ENCODE measurements around the gene VASH1. TPM values are rescaled to one million over a fixed set of nuclear protein-coding genes. Genes with fewer than 3 reads are reported as not detected.
"Not testable (repeated sequence)": the region's sequence is repeated elsewhere in the genome, so short reads cannot be mapped to it uniquely, and the experiment has no call there.

VASH1 gene
- polyA plus RNA-seq, 1 experiment: 5.0 TPM

DNA sequence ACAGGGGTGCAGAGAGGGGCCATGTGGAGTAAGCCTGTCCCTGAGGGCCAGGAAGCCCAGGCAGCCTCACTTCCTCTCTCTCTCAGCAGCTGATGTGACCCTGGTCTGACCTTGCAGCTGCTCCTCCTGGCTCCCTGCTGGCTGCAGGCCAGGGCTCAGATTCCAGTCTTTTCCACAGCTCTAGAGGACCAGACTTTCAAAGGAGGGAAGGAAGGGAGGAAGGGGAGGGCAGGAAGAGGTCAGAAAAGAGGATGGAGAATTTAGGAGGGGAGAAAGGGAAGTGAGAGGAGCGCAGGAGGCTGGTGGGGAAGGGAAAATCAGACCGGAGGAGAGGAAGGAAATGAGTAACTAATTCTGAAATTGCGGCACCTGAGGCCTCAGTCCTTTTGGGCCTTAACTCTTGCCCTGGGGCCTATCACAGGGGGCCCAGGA is 40.9 kb upstream of the VASH1 start:
- no peaks in the 10 kb centered on the region for H3K9me3 ChIP-seq (ENCODE audit: control insufficient read depth, insufficient read depth, low read length)
- no peak overlapping the region for H3K27ac ChIP-seq (ENCODE audit: low read depth, low read length)
- ChIA-PET POLR2A (no interaction called here), CTCF (interaction anchor here (4.6 kb wide), 1 partner anchor 10 kb away, joined by 30 read pairs; no protein-coding TSS in a partner anchor)
- H3K27me3 ChIP-seq (ENCODE audit: control insufficient read depth, insufficient read depth, low read length): peaks cover 17% of the 10 kb centered on the region
- no peak overlapping the region for H3K4me3 ChIP-seq (ENCODE audit: low read depth, low read length)
- peak; percentile 10 for DNase-seq (ENCODE audit: low read depth, low spot score)
- TF ChIP-seq, protein P1, sequence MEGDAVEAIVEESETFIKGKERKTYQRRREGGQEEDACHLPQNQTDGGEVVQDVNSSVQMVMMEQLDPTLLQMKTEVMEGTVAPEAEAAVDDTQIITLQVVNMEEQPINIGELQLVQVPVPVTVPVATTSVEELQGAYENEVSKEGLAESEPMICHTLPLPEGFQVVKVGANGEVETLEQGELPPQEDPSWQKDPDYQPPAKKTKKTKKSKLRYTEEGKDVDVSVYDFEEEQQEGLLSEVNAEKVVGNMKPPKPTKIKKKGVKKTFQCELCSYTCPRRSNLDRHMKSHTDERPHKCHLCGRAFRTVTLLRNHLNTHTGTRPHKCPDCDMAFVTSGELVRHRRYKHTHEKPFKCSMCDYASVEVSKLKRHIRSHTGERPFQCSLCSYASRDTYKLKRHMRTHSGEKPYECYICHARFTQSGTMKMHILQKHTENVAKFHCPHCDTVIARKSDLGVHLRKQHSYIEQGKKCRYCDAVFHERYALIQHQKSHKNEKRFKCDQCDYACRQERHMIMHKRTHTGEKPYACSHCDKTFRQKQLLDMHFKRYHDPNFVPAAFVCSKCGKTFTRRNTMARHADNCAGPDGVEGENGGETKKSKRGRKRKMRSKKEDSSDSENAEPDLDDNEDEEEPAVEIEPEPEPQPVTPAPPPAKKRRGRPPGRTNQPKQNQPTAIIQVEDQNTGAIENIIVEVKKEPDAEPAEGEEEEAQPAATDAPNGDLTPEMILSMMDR (IDR thresholded peaks at IDR 0.05; ENCODE audit: low read depth, low read length): no peak

DNA sequence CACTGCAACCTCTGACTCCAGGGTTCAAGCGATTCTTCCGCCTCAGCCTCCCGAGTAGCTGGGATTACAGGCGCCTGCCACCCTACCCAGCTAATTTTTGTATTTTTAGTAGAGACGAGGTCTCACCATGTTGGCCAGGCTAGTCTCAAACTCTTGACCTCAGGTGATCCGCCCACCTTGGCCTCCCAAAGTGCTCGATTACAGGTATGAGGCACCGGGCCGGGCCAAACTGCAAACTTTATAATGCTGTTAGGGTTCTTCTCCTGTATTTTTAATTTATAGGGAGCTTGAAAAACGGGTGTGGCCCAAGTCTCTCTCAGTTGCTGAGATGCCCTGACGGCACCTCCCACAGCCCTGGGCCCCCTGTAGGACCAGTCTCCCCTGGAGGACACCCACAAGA is 39.8 kb upstream of the VASH1 start:
- DNase-seq (ENCODE audit: low read depth, low spot score); POLR2A ChIA-PET; H3K9me3 ChIP-seq (ENCODE audit: control insufficient read depth, insufficient read depth, low read length); H3K4me3 ChIP-seq (ENCODE audit: low read depth, low read length); H3K27me3 ChIP-seq (ENCODE audit: control insufficient read depth, insufficient read depth, low read length); H3K27ac ChIP-seq (ENCODE audit: low read depth, low read length): not testable (repeated sequence)
- CTCF ChIA-PET: interaction anchor here (4.6 kb wide), 1 partner anchor 11 kb away, joined by 30 read pairs; no protein-coding TSS in a partner anchor

DNA sequence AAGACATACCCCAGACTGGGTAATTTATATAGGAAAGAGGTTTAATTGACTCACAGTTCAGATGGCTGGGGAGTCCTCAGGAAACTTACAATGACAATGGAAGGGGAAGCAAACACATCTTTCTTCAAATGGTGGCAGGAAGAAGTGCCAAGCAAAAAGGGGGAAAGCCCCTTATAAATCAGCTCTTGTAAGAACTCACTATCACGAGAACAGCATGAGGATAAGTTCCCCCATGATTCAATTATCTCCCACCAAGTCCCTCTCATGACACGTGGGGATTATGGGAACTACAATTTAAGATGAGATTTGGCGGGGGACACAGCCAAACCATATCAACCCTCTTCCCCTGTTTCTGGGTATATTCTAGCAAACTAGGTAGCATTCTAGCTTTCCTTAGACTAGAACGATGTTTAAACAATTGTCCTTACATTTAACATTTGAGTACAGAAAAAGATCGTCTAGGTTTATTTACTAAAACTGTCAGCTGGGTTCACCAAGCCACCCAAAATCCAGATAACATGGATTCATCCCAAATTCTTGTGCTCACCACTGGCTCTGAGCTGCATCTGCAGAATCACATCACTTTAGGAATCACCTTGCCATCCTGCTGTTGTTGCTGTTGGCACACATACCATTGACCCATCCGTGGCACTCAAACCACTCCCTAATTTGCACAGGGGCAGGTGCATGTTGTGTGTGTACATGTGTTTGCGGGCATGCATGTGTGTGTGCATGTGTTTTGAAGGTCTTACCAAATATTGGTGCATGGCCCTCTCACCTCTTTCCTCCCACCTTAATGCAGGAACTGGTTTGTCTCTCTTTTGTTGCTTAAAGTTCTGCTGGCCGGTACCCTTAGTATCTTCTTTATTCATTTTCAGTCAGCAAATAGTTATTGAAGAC is 36.4 kb upstream of the VASH1 start:
- peaks cover 2% of the 10 kb centered on the region for H3K27me3 ChIP-seq (ENCODE audit: control insufficient read depth, insufficient read depth, low read length)
- TF ChIP-seq, protein P1 (IDR thresholded peaks at IDR 0.05; ENCODE audit: low read depth, low read length): no peak
- H3K9me3 ChIP-seq (ENCODE audit: control insufficient read depth, insufficient read depth, low read length): no peaks in the 10 kb centered on the region
- ChIA-PET CTCF (interaction anchor here (0.8 to 1.2 kb wide), 2 partner anchors 14 kb away, joined by 4 to 8 read pairs; no protein-coding TSS in a partner anchor), POLR2A (no interaction called here)
- no peak overlapping the region for H3K27ac ChIP-seq (ENCODE audit: low read depth, low read length)
- no peak overlapping the region for H3K4me3 ChIP-seq (ENCODE audit: low read depth, low read length)
- DNase-seq (ENCODE audit: low read depth, low spot score): no peak

DNA sequence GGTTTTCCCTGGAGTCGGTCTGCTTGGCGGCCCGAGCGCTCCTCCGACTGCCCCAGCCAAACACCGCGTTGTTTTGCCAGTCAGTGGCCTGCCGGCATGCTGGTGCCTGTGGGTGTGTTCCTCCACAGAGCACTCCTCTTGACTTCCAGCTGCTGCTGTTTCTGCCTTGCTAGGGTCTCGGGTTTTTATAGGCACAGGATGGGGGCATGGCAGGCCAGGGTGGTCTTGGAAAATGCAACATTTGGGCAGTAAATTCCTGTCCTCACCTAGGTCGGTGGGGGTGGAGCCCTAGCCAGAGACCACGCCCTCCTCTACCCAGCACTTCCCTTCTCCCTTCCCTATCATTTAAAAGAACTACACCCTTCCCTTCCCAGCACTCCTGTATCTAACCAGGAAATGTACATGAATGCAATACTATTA is 34.7 kb upstream of the VASH1 start:
- Histone ChIP-seq H3K4me3 (ENCODE audit: low read depth, low read length) (no peak overlapping the region), H3K9me3 (ENCODE audit: control insufficient read depth, insufficient read depth, low read length) (no peaks in the 10 kb centered on the region), H3K27me3 (ENCODE audit: control insufficient read depth, insufficient read depth, low read length) (no peaks in the 10 kb centered on the region), H3K27ac (ENCODE audit: low read depth, low read length) (no peak overlapping the region)
- TF ChIP-seq, protein P1 (IDR thresholded peaks at IDR 0.05; ENCODE audit: low read depth, low read length): no peak
- CTCF ChIA-PET: no interaction called here
- POLR2A ChIA-PET: no interaction called here
- no peak for DNase-seq (ENCODE audit: low read depth, low spot score)

DNA sequence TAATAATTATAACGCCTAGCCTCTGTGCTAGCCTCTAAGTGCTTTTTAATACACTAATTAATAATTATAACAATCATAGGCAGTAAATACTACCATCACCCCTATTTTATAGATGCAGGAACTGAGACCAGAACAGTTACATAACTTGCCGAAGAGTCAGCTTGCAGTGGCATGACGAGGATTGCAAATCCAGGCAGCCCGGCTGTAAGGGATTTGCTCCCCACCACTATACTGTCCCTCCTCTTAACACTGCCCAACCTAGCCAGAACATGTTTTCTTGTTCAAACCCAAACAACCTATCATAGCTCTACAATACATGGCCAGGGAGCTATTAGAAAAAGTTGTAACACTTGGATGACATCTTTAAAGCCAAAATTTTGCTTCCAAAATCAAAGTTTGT is 33.9 kb upstream of the VASH1 start:
- ChIA-PET POLR2A (no interaction called here), CTCF (interaction anchor here (1.2 to 2.9 kb wide), 2 partner anchors 17 to 58 kb away, joined by 3 to 15 read pairs; no protein-coding TSS in a partner anchor)
- Histone ChIP-seq H3K9me3 (ENCODE audit: control insufficient read depth, insufficient read depth, low read length) (no peaks in the 10 kb centered on the region), H3K4me3 (ENCODE audit: low read depth, low read length) (no peak overlapping the region), H3K27me3 (ENCODE audit: control insufficient read depth, insufficient read depth, low read length) (no peaks in the 10 kb centered on the region), H3K27ac (ENCODE audit: low read depth, low read length) (no peak overlapping the region)
- no peak for DNase-seq (ENCODE audit: low read depth, low spot score)
- TF ChIP-seq, protein P1 (IDR thresholded peaks at IDR 0.05; ENCODE audit: low read depth, low read length): no peak

All from AG04450 (cell line).